PC-9 (cell line): ENCODE results near the gene RFXANK.

Source experiments
- EZH2 ChIP-seq: fragments of 200-600 bp; sonication (generic); IDR thresholded peaks from 2 replicates; pipeline ENCODE4 v1.8.0; 2017; ENCODE audit warnings: antibody characterized with exemption, low read depth
- TF ChIP-seq, protein P1 (sequence below): fragments of 200-600 bp; sonication (generic); conservative IDR thresholded peaks from 2 replicates; pipeline ENCODE4 v1.6.1; 2017; ENCODE audit warnings: mixed run types, antibody characterized with exemption, mild to moderate bottlenecking, moderate library complexity

DNA sequence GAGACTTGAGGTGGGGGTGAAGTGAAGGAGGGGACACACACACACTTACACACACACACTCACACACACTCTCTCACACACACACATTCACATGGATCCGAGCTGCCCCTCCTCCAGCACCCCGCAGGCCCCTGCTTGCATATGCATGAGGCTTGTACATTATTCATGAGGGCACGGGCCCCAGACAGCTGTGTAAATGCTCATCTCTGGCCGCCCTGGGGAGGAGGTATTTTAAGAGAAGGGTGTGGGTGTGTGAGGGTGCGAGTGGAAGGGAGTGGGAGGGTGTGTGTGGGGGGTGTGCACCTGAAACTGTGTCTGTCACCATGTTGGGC is 22.1 kb downstream of the RFXANK start:
- TF ChIP-seq, protein P1, sequence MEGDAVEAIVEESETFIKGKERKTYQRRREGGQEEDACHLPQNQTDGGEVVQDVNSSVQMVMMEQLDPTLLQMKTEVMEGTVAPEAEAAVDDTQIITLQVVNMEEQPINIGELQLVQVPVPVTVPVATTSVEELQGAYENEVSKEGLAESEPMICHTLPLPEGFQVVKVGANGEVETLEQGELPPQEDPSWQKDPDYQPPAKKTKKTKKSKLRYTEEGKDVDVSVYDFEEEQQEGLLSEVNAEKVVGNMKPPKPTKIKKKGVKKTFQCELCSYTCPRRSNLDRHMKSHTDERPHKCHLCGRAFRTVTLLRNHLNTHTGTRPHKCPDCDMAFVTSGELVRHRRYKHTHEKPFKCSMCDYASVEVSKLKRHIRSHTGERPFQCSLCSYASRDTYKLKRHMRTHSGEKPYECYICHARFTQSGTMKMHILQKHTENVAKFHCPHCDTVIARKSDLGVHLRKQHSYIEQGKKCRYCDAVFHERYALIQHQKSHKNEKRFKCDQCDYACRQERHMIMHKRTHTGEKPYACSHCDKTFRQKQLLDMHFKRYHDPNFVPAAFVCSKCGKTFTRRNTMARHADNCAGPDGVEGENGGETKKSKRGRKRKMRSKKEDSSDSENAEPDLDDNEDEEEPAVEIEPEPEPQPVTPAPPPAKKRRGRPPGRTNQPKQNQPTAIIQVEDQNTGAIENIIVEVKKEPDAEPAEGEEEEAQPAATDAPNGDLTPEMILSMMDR: no peak
- TF ChIP-seq EZH2: no peak
